CD4-positive, alpha-beta T cell (primary cell): ENCODE data around the gene ACTA2. TPM values are rescaled to one million over a fixed set of nuclear protein-coding genes. Genes with fewer than 3 reads are reported as not detected.

Experiments
- ATAC-seq: fragments of 200-7000 bp; cut with Tn5 transposase; one replicate; pipeline ENCODE4 v1.10.0; 2022; ENCODE audit warnings: mild to moderate bottlenecking; ENCODE audit not compliant: poor library complexity
- CTCF ChIA-PET: fragments of 350-600 bp; sonication (Branson Sonifier 250); formaldehyde crosslinking; loops from one replicate; lab custom pipeline; 2021; ENCODE audit warnings: antibody characterized with exemption, inconsistent platforms; lab: Charles Lee
- POLR2A ChIA-PET: fragments of 350-600 bp; sonication (Branson Sonifier 250); formaldehyde crosslinking; loops from one replicate; lab custom pipeline; 2021; ENCODE audit warnings: antibody characterized with exemption, inconsistent platforms; lab: Charles Lee
- DNase-seq, 14 experiments: peaks; one replicate each; pipeline ENCODE4 v3.0.0-alpha.2; 2013 to 2020; ENCODE audit warnings: mixed read lengths in 2 of 14
- H3K27ac ChIP-seq, 2 donors: one replicate each; pipeline versions ENCODE4 v1.5.1 to v1.7.0; 2013; ENCODE audit warnings: low read length in 2 of 2, low read depth in 1 of 2, mild to moderate bottlenecking in 1 of 2
- H3K27me3 ChIP-seq, 2 experiments: 1 replicate in 1 of 2; 2 replicates in 1 of 2; pipeline versions ENCODE4 v1.6.1 to v1.7.0; 2013; ENCODE audit warnings: low read length in 2 of 2, control low read depth in 1 of 2, mild to moderate bottlenecking in 1 of 2, moderate library complexity in 1 of 2; ENCODE audit not compliant: insufficient read depth in 2 of 2, control insufficient read depth in 1 of 2
- H3K36me3 ChIP-seq: one replicate; pipeline ENCODE4 v1.6.1; 2013; ENCODE audit warnings: low read length, control low read depth; ENCODE audit not compliant: insufficient read depth
- H3K4me1 ChIP-seq: one replicate; pipeline ENCODE4 v1.6.1; 2013; ENCODE audit warnings: low read length, control low read depth; ENCODE audit not compliant: insufficient read depth
- H3K4me3 ChIP-seq: one replicate; pipeline ENCODE4 v1.5.1; 2013; ENCODE audit warnings: mild to moderate bottlenecking, low read length, moderate library complexity
- H3K9me3 ChIP-seq, 2 experiments: 1 replicate in 1 of 2; 2 replicates in 1 of 2; pipeline versions ENCODE4 v1.6.1 to v1.7.0; 2013; ENCODE audit warnings: low read length in 2 of 2, mild to moderate bottlenecking in 2 of 2, control low read depth in 1 of 2, moderate library complexity in 1 of 2; ENCODE audit not compliant: control insufficient read depth in 1 of 2, insufficient read depth in 1 of 2
- H3K27ac Mint-ChIP-seq: one replicate; pipeline ENCODE4 v1.8.0; 2020; ENCODE audit warnings: mixed read lengths
- H3K27me3 Mint-ChIP-seq: one replicate; pipeline ENCODE4 v1.8.0; 2021; ENCODE audit warnings: mixed read lengths
- H3K36me3 Mint-ChIP-seq: one replicate; pipeline ENCODE4 v1.8.0; 2021; ENCODE audit warnings: low read depth, mixed read lengths
- H3K4me1 Mint-ChIP-seq: one replicate; pipeline ENCODE4 v1.8.0; 2021; ENCODE audit warnings: low read depth, mixed read lengths
- H3K4me3 Mint-ChIP-seq: one replicate; pipeline ENCODE4 v1.8.0; 2020; ENCODE audit warnings: mild to moderate bottlenecking, mixed read lengths
- H3K9me3 Mint-ChIP-seq: one replicate; pipeline ENCODE4 v1.8.0; 2020; ENCODE audit warnings: mixed read lengths
- intact Hi-C, 2 experiments: fragments of 100-400 bp; cut with DNase I in 1 of 2; cut with micrococcal nuclease in 1 of 2; formaldehyde crosslinking; loops; one replicate each; pipeline versions ENCODE4 v1.15.1 to v1.9.0; 2023 to 2025; cut with DNase I, micrococcal nuclease
- total RNA-seq, 174 experiments: library from RNA in 2 of 174; stranded (reverse) in 2 of 174; gene quantifications; one replicate each; pipeline ENCODE4 v1.2.3 and lab custom pipeline; 2021 to 2026
- TF ChIP-seq, protein P1 (sequence below): fragments of 200-600 bp; IDR thresholded peaks from one replicate; pipeline ENCODE4 v1.8.0; 2022; ENCODE audit warnings: antibody characterized with exemption, mild to moderate bottlenecking

Gene ACTA2
- total RNA-seq, 2 experiments from 2014 or later: 1.8 to 2.1 TPM

DNA sequence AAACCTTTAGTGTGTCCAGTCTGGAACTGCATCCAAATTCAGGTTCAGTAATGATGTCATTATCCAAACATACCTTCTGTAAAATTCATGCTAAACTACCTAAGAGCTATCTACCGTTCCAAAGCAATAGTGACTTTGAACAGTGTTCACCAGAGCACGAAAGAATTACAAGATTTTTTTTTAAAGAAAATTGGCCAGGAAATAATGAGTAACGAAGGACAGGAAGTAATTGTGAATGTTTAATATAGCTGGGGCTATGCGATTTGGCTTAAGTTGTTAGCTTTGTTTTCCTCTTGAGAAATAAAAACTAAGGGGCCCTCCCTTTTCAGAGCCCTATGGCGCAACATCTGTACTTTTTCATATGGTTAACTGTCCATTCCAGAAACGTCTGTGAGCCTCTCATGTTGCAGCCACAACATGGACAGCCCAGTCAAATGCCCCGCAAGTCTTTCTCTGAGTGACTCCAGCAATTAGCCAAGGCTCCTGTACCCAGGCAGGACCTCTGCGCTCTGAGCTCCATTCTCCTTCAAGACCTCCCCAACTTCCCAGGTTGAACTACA lies 37.3 kb upstream of the ACTA2 start:
- peak overlapping the region; percentile 93 for H3K27ac Mint-ChIP-seq
- peak in 2 of 14 experiments; percentile 54 to 60 for DNase-seq
- Histone ChIP-seq H3K36me3 (no peaks in the 10 kb centered on the region), H3K9me3 (peaks cover 0 to 3% of the 10 kb centered on the region in 2 experiments), H3K27ac (peak overlapping the region; percentile 51 to 80), H3K4me3 (peak overlapping the region; percentile 94), H3K27me3 (no peaks in the 10 kb centered on the region), H3K4me1 (peaks cover 25% of the 10 kb centered on the region)
- intact Hi-C loops: loop anchor here (2.0 to 10.0 kb wide), 3 partner anchors 15 to 425 kb away; partner anchors contain the start of gene IFIT5 (in 1 of the 2)
- peaks cover 6% of the 10 kb centered on the region for H3K9me3 Mint-ChIP-seq
- H3K36me3 Mint-ChIP-seq: peaks cover 13% of the 10 kb centered on the region
- POLR2A ChIA-PET: interaction anchor here (0.8 to 3.2 kb wide), 19 partner anchors 8 to 424 kb away, joined by 3 to 25 read pairs (median 5); partner anchors contain the start of genes IFIT5 and STAMBPL1
- no peak for ATAC-seq
- peaks cover 73% of the 10 kb centered on the region for H3K4me1 Mint-ChIP-seq
- CTCF ChIA-PET: interaction anchor here (1.3 to 2.9 kb wide), 6 partner anchors 11 to 57 kb away, joined by 4 to 20 read pairs (median 6); no protein-coding TSS in a partner anchor
- H3K4me3 Mint-ChIP-seq: peak overlapping the region; percentile 98
- TF ChIP-seq, protein P1, sequence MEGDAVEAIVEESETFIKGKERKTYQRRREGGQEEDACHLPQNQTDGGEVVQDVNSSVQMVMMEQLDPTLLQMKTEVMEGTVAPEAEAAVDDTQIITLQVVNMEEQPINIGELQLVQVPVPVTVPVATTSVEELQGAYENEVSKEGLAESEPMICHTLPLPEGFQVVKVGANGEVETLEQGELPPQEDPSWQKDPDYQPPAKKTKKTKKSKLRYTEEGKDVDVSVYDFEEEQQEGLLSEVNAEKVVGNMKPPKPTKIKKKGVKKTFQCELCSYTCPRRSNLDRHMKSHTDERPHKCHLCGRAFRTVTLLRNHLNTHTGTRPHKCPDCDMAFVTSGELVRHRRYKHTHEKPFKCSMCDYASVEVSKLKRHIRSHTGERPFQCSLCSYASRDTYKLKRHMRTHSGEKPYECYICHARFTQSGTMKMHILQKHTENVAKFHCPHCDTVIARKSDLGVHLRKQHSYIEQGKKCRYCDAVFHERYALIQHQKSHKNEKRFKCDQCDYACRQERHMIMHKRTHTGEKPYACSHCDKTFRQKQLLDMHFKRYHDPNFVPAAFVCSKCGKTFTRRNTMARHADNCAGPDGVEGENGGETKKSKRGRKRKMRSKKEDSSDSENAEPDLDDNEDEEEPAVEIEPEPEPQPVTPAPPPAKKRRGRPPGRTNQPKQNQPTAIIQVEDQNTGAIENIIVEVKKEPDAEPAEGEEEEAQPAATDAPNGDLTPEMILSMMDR: no peak
- no peaks in the 10 kb centered on the region for H3K27me3 Mint-ChIP-seq

DNA sequence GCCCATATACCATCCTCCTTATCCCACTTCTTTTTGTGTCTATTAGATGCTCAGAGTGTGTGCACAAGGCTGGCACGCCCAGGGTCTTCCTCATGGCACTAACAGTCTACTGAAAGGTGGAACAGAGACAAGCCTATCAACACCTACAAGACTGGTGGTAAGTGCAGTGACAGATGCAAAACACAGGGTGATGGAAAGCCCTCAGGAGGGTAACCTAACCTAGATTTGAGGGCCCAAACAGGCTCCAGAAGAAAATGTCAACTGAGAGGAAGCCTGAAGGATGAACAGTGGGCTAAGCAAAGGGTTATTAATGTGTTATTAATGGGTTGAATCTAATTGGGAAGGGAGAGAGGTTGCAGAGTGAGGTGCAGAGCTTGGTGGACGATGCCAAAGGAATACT lies 36.9 kb upstream of the ACTA2 start:
- Mint-ChIP-seq H3K4me1 (peaks cover 74% of the 10 kb centered on the region), H3K4me3 (peak overlapping the region; percentile 98), H3K36me3 (peaks cover 13% of the 10 kb centered on the region), H3K9me3 (peaks cover 6% of the 10 kb centered on the region), H3K27me3 (no peaks in the 10 kb centered on the region), H3K27ac (peak overlapping the region; percentile 93)
- Histone ChIP-seq H3K27ac (peak overlapping the region; percentile 51 to 80), H3K4me1 (peaks cover 25% of the 10 kb centered on the region), H3K9me3 (peaks cover 0 to 3% of the 10 kb centered on the region in 2 experiments), H3K36me3 (no peaks in the 10 kb centered on the region), H3K27me3 (no peaks in the 10 kb centered on the region), H3K4me3 (no peak overlapping the region)
- DNase-seq (peak in 1 of 14 experiments; percentile 21), ATAC-seq (no peak)
- CTCF ChIA-PET: interaction anchor here (1.6 to 2.9 kb wide), 5 partner anchors 12 to 57 kb away, joined by 4 to 20 read pairs (median 5); no protein-coding TSS in a partner anchor
- POLR2A ChIA-PET: interaction anchor here (0.8 to 3.0 kb wide), 8 partner anchors 8 to 425 kb away, joined by 3 to 25 read pairs (median 6); partner anchors contain the start of gene IFIT5
- TF ChIP-seq, protein P1: no peak
- intact Hi-C loops: no loop called here

GRCh38 chr10:88987840-88988239 lies 35.3 kb upstream of the ACTA2 start:
- Mint-ChIP-seq H3K4me3 (peak overlapping the region; percentile 22), H3K9me3 (peaks cover 6% of the 10 kb centered on the region), H3K27me3 (no peaks in the 10 kb centered on the region), H3K27ac (peak overlapping the region; percentile 15), H3K4me1 (peaks cover 71% of the 10 kb centered on the region), H3K36me3 (peaks cover 13% of the 10 kb centered on the region)
- ChIA-PET CTCF (interaction anchor here (0.7 to 1.6 kb wide), 5 partner anchors 8 to 152 kb away, joined by 3 to 9 read pairs (median 4); no protein-coding TSS in a partner anchor), POLR2A (interaction anchor here (0.6 to 1.5 kb wide), 9 partner anchors 8 to 404 kb away, joined by 3 to 6 read pairs (median 4); partner anchors contain the start of genes IFIT1, LIPA and STAMBPL1)
- Histone ChIP-seq H3K4me3 (no peak overlapping the region), H3K9me3 (peaks cover 0 to 3% of the 10 kb centered on the region in 2 experiments), H3K4me1 (peaks cover 20% of the 10 kb centered on the region), H3K36me3 (no peaks in the 10 kb centered on the region), H3K27me3 (no peaks in the 10 kb centered on the region), H3K27ac (peak overlapping the region in 1 of 2 donors; percentile 4)
- intact Hi-C loops: no loop called here
- ATAC-seq (no peak), DNase-seq (no peak)
- TF ChIP-seq, protein P1: no peak
